ENCODE measurements around the gene SLC12A5.

Gene SLC12A5

GRCh38 chr20:46107061-46107460, 78.0 kb downstream of the SLC12A5 start:
- DNase-seq (ENCODE audit: low read depth in 1 of 2, low spot score in 1 of 2): no peak
- in situ Hi-C loops (cut with HindIII; ENCODE audit: low pct_unique_long_range_greater_than_20kb, low sequenced_read_pairs): no loop called here
- no peak for TF ChIP-seq JUND (IDR thresholded peaks at IDR 0.05; ENCODE audit: low read depth)

GRCh38 chr20:46108435-46108841, 79.4 kb downstream of the SLC12A5 start:
- TF ChIP-seq JUND (IDR thresholded peaks at IDR 0.05; ENCODE audit: low read depth): no peak
- no peak for DNase-seq (ENCODE audit: low read depth in 1 of 2, low spot score in 1 of 2)
- in situ Hi-C loops (cut with HindIII; ENCODE audit: low pct_unique_long_range_greater_than_20kb, low sequenced_read_pairs): no loop called here

- no peak for DNase-seq (ENCODE audit: low read depth in 1 of 2, low spot score in 1 of 2)
- TF ChIP-seq JUND (IDR thresholded peaks at IDR 0.05; ENCODE audit: low read depth): no peak
- in situ Hi-C loops (cut with HindIII; ENCODE audit: low pct_unique_long_range_greater_than_20kb, low sequenced_read_pairs): no loop called here
Measured at GRCh38 chr20:46108976-46109375, 80.0 kb downstream of the SLC12A5 start.

Measured in T47D (cell line).